GM23338 (cell line): Measurements from ENCODE around the gene GUCA1A.

Experiments used
- CREB1 ChIP-seq: fragments of 250-450 bp; sonication (Bioruptor Pico); IDR thresholded peaks from 2 replicates; pipeline ENCODE4 v1.5.0; 2020; ENCODE audit warnings: low read depth, mild to moderate bottlenecking, moderate library complexity
- EZH2 ChIP-seq: fragments of 200-600 bp; sonication (generic); IDR thresholded peaks from one replicate; pipeline ENCODE4 v1.8.0; 2017; ENCODE audit warnings: antibody characterized with exemption, mild to moderate bottlenecking, low read depth; ENCODE audit not compliant: unreplicated experiment
- EZH2phosphoT487 ChIP-seq: fragments of 200-600 bp; sonication (generic); IDR thresholded peaks from one replicate; pipeline ENCODE4 v1.8.1; 2018; ENCODE audit warnings: antibody characterized with exemption; ENCODE audit not compliant: unreplicated experiment
- JUNB ChIP-seq: IDR thresholded peaks from one replicate; pipeline ENCODE4 v1.6.1; 2016; ENCODE audit warnings: antibody characterized with exemption; ENCODE audit not compliant: unreplicated experiment
- POLR2AphosphoS5 ChIP-seq: IDR thresholded peaks from 2 replicates; pipeline ENCODE4 v1.6.1; 2016; ENCODE audit warnings: antibody characterized with exemption, low read depth
- STAT1 ChIP-seq: IDR thresholded peaks from one replicate; pipeline ENCODE4 v1.6.1; 2016; ENCODE audit warnings: antibody characterized with exemption; ENCODE audit not compliant: unreplicated experiment
- ZNF114 ChIP-seq: fragments of 250-450 bp; sonication (Bioruptor Pico); IDR thresholded peaks from 2 replicates; pipeline ENCODE4 v1.5.0; 2020; ENCODE audit warnings: mild to moderate bottlenecking, moderate library complexity
- ZNF331 ChIP-seq: fragments of 250-450 bp; sonication (Bioruptor Pico); IDR thresholded peaks from 2 replicates; pipeline ENCODE4 v1.5.0; 2020; ENCODE audit warnings: low read depth, mild to moderate bottlenecking, moderate library complexity
- TF ChIP-seq, protein P1 (sequence below), 2 experiments: fragments of 200-600 bp in 1 of 2; sonication (generic) in 1 of 2; conservative IDR thresholded peaks; 2 replicates each; pipeline versions ENCODE4 v1.5.1 to v1.6.1; 2016 to 2017; ENCODE audit warnings: antibody characterized with exemption in 2 of 2, low read depth in 2 of 2, mild to moderate bottlenecking in 2 of 2, moderate library complexity in 1 of 2
- TF ChIP-seq, protein P2 (sequence below): IDR thresholded peaks from one replicate; pipeline ENCODE4 v1.6.1; 2018; ENCODE audit warnings: antibody characterized with exemption; ENCODE audit not compliant: unreplicated experiment
- TF ChIP-seq, protein P3 (sequence below): fragments of 250-450 bp; sonication (Bioruptor Pico); IDR thresholded peaks from 2 replicates; pipeline ENCODE4 v1.5.0; 2020; ENCODE audit warnings: mild to moderate bottlenecking, moderate library complexity
- TF ChIP-seq, protein P4 (sequence below): IDR thresholded peaks from 2 replicates; pipeline ENCODE4 v1.6.1; 2016; ENCODE audit warnings: antibody characterized with exemption

DNA sequence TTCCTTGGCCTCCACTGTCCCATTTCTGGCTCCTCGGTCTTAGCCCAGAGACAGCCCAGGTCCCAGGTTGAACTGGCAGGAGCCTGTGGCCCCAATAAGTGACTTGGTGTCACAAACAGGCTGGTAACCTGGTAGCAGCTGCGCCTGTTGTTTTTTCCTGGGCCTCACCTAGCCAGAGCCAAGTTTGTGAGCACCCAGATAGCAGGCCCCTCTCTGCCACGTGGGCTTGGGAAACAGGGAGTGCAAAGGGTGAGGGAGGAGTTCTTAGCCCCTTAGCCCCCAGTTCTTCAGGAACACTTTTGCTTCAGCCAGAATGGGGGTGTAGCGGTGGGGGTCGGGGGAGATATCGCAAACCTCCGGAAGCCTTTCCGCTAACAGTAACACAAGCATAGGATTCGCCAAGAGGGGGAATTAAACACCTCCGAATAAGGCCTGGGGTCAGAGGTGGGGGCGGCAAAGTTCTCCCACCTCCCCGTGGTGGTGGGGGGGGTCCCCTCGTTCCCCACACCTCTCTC is 31.5 kb upstream of the GUCA1A start:
- TF ChIP-seq, protein P1, sequence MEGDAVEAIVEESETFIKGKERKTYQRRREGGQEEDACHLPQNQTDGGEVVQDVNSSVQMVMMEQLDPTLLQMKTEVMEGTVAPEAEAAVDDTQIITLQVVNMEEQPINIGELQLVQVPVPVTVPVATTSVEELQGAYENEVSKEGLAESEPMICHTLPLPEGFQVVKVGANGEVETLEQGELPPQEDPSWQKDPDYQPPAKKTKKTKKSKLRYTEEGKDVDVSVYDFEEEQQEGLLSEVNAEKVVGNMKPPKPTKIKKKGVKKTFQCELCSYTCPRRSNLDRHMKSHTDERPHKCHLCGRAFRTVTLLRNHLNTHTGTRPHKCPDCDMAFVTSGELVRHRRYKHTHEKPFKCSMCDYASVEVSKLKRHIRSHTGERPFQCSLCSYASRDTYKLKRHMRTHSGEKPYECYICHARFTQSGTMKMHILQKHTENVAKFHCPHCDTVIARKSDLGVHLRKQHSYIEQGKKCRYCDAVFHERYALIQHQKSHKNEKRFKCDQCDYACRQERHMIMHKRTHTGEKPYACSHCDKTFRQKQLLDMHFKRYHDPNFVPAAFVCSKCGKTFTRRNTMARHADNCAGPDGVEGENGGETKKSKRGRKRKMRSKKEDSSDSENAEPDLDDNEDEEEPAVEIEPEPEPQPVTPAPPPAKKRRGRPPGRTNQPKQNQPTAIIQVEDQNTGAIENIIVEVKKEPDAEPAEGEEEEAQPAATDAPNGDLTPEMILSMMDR (conservative IDR thresholded peaks at IDR 0.05; ENCODE audit: low read depth in 2 of 2): no peak
- no peak for TF ChIP-seq POLR2AphosphoS5
- no peak for TF ChIP-seq EZH2phosphoT487
- TF ChIP-seq EZH2: no peak
- no peak for TF ChIP-seq ZNF114 (CRISPR knock-in tag)
- TF ChIP-seq, protein P2, sequence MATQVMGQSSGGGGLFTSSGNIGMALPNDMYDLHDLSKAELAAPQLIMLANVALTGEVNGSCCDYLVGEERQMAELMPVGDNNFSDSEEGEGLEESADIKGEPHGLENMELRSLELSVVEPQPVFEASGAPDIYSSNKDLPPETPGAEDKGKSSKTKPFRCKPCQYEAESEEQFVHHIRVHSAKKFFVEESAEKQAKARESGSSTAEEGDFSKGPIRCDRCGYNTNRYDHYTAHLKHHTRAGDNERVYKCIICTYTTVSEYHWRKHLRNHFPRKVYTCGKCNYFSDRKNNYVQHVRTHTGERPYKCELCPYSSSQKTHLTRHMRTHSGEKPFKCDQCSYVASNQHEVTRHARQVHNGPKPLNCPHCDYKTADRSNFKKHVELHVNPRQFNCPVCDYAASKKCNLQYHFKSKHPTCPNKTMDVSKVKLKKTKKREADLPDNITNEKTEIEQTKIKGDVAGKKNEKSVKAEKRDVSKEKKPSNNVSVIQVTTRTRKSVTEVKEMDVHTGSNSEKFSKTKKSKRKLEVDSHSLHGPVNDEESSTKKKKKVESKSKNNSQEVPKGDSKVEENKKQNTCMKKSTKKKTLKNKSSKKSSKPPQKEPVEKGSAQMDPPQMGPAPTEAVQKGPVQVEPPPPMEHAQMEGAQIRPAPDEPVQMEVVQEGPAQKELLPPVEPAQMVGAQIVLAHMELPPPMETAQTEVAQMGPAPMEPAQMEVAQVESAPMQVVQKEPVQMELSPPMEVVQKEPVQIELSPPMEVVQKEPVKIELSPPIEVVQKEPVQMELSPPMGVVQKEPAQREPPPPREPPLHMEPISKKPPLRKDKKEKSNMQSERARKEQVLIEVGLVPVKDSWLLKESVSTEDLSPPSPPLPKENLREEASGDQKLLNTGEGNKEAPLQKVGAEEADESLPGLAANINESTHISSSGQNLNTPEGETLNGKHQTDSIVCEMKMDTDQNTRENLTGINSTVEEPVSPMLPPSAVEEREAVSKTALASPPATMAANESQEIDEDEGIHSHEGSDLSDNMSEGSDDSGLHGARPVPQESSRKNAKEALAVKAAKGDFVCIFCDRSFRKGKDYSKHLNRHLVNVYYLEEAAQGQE: no peak
- TF ChIP-seq JUNB: no peak
- TF ChIP-seq, protein P3, sequence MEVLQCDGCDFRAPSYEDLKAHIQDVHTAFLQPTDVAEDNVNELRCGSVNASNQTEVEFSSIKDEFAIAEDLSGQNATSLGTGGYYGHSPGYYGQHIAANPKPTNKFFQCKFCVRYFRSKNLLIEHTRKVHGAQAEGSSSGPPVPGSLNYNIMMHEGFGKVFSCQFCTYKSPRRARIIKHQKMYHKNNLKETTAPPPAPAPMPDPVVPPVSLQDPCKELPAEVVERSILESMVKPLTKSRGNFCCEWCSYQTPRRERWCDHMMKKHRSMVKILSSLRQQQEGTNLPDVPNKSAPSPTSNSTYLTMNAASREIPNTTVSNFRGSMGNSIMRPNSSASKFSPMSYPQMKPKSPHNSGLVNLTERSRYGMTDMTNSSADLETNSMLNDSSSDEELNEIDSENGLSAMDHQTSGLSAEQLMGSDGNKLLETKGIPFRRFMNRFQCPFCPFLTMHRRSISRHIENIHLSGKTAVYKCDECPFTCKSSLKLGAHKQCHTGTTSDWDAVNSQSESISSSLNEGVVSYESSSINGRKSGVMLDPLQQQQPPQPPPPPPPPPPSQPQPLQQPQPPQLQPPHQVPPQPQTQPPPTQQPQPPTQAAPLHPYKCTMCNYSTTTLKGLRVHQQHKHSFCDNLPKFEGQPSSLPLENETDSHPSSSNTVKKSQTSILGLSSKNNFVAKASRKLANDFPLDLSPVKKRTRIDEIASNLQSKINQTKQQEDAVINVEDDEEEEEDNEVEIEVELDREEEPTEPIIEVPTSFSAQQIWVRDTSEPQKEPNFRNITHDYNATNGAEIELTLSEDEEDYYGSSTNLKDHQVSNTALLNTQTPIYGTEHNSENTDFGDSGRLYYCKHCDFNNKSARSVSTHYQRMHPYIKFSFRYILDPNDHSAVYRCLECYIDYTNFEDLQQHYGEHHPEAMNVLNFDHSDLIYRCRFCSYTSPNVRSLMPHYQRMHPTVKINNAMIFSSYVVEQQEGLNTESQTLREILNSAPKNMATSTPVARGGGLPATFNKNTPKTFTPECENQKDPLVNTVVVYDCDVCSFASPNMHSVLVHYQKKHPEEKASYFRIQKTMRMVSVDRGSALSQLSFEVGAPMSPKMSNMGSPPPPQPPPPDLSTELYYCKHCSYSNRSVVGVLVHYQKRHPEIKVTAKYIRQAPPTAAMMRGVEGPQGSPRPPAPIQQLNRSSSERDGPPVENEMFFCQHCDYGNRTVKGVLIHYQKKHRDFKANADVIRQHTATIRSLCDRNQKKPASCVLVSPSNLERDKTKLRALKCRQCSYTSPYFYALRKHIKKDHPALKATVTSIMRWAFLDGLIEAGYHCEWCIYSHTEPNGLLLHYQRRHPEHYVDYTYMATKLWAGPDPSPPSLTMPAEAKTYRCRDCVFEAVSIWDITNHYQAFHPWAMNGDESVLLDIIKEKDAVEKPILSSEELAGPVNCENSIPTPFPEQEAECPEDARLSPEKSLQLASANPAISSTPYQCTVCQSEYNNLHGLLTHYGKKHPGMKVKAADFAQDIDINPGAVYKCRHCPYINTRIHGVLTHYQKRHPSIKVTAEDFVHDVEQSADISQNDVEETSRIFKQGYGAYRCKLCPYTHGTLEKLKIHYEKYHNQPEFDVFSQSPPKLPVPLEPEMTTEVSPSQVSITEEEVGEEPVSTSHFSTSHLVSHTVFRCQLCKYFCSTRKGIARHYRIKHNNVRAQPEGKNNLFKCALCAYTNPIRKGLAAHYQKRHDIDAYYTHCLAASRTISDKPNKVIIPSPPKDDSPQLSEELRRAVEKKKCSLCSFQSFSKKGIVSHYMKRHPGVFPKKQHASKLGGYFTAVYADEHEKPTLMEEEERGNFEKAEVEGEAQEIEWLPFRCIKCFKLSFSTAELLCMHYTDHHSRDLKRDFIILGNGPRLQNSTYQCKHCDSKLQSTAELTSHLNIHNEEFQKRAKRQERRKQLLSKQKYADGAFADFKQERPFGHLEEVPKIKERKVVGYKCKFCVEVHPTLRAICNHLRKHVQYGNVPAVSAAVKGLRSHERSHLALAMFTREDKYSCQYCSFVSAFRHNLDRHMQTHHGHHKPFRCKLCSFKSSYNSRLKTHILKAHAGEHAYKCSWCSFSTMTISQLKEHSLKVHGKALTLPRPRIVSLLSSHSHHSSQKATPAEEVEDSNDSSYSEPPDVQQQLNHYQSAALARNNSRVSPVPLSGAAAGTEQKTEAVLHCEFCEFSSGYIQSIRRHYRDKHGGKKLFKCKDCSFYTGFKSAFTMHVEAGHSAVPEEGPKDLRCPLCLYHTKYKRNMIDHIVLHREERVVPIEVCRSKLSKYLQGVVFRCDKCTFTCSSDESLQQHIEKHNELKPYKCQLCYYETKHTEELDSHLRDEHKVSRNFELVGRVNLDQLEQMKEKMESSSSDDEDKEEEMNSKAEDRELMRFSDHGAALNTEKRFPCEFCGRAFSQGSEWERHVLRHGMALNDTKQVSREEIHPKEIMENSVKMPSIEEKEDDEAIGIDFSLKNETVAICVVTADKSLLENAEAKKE: no peak
- TF ChIP-seq, protein P4, sequence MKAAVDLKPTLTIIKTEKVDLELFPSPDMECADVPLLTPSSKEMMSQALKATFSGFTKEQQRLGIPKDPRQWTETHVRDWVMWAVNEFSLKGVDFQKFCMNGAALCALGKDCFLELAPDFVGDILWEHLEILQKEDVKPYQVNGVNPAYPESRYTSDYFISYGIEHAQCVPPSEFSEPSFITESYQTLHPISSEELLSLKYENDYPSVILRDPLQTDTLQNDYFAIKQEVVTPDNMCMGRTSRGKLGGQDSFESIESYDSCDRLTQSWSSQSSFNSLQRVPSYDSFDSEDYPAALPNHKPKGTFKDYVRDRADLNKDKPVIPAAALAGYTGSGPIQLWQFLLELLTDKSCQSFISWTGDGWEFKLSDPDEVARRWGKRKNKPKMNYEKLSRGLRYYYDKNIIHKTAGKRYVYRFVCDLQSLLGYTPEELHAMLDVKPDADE: no peak
- no peak for TF ChIP-seq CREB1 (CRISPR knock-in tag)
- TF ChIP-seq STAT1: no peak
- no peak for TF ChIP-seq ZNF331 (CRISPR knock-in tag)
